Raji (cell line): ENCODE results near the gene MYOT.

Experiments used
- POLR2A ChIP-seq: IDR thresholded peaks from 2 replicates; pipeline ENCODE4 v1.6.1; 2011; ENCODE audit warnings: low read depth, low read length, control low read depth; ENCODE audit not compliant: insufficient read depth

Gene MYOT

DNA sequence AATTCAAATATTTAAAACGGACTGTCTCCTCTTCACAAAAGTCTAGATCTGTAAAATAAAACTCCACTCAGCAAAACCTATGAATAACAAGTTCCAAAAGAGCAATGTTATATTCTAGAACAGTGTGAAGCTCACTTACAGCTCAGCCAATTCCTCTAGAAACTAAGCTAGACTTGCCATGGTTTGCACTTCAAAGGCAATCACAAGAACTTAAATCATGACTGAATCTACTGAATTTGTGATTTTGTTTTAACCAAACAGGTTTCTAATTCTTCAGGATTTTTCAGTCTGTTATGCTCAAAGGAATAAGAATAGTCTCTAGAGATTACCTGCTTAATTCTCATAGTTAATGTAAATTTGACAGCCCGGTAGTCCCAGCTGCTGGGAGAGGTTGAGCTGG, 20.2 kb downstream of the MYOT start:
- no peak for TF ChIP-seq POLR2A

DNA sequence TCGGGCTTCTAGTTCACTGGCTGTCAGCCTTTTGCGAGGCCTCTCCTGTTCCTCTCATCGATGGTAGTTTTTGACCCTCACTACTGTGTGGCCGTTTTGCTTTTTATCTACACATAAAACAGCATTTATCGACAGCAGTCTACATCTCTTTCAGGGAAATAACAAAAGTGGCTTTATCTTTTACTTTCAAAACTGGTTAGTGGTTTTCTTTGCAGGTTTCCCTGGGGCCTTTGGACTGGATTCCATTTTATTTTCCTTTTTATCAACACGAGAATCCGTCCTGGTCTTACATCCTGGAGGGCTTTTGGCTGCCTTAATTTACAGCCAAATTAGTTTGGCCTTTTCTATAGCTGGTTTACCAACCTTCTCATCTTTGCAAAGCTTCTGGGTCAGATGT, 20.8 kb downstream of the MYOT start:
- TF ChIP-seq POLR2A = no peak

DNA sequence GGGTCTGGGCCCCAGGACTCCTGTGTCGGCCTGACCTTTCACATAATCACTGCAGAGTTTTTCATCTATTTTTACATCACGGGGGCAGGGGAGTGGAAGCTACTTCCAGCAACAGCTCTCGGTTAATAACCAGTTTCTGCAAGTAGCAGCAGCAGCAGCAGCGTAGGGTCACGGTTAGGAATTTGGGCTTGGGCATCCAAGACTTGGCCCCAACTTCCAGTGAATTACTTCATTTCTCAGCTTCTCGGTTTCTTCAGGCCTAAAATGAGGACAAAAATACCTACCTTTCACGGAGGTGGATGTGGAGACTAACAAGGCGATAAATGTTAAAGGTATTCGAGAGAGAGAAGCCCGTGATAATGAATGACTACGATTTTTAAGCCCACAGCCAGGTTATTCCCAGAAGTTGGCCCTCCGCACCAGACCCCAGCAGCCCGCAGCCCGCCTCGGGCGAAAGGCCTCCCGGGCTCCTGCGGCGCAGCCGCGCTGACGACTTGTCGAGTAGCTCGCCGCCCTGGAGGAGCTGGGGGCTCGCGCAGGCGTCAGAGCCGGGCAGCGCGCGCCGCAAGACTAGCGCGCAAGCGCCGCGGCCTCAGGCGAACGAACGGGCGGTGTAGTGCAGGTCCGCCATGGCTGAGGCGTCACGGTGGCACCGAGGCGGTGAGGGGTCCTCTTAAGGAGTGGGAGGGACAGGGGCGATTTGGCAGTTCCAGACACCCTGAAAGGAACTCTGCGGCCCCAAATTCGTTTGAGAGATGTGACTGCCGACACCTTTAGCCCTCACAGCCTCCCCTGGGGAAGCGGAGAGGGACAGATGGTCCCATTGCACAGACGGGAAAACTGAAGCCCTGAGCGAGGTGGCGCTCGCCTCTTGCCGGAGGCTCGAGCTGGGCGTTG, 21.5 kb downstream of the MYOT start, which contains the start of gene PKD2L2:
TSS of gene PKD2L2 (plus strand) at position 595 of the 897 bp plus-strand sequence. CDS start at position 630, 35 bp downstream.
- TF ChIP-seq POLR2A = peak; percentile 80

DNA sequence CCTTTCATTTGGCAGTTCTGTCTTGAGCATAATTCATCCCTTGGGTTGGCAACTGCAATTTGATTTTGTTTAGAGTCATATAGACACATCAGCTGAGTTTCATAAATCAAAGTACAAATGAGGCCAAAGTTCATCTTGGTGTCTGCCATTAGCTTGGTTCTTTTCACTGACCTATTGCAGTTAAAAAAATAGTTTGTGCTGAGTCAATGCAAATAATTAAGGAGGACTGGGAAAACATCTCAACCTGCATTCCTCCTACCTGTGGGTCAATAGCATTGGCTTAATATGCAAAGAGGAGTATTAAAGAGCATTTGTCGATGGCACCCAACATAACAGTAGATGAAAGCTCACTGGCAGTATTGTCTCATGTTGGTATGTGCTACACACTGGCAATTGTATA, 23.2 kb downstream of the MYOT start:
- no peak for TF ChIP-seq POLR2A

DNA sequence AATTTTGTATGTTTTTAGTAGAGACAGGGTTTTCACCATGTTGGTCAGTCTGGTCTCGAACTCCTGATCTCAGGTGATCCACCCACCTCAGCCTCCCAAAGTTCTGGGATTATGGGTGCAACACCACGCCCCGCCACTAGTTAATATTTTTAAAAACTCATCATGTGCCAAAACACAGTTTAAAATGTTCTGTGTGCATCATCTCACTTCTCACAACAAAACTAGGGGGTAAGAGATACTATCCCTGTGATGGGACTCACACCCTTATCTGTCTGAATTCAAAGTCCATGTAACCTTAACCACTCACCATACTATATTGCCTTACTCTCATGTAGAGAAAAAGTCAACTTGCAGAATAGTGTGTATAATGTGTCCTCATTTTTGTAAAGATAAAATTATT, 24.2 kb downstream of the MYOT start:
- TF ChIP-seq POLR2A = no peak

DNA sequence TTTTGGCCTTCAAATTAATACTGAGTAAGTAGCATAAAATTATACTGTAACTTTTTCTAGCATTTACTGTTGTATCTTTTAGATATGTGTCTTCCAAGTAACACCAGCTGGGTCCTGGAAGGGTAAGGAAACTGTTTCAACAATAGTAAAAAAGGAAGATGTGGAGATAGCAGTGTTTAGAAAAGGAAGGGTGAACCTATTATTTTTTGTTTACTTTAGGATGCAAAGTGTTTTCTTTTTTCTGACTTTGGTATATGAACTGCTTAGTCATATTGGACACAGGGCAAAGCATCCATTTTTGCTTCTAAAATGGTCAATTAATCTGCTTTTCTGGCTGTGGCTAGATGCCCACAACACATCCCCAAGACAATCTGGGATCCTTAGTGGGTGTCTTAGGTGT, 26.9 kb downstream of the MYOT start:
- no peak for TF ChIP-seq POLR2A

DNA sequence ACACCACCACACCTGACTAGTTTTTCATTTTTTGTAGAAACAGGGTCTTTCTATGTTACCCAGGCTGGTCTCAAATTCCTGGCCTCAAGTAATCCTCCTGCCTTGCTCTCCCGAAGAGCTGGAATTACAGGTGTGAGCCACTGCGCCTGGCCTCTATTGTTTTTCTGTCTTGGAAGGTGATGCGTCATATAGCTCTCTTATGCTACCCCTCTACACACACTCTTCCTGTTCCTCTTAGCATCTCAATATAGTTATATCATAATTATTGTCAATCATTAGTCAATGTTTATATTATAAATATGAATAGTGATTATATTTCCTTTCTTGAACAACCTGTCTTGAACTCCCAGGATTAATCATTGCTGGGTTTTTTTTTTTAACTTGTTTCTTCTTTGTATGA, 28.9 kb downstream of the MYOT start:
- no peak for TF ChIP-seq POLR2A

DNA sequence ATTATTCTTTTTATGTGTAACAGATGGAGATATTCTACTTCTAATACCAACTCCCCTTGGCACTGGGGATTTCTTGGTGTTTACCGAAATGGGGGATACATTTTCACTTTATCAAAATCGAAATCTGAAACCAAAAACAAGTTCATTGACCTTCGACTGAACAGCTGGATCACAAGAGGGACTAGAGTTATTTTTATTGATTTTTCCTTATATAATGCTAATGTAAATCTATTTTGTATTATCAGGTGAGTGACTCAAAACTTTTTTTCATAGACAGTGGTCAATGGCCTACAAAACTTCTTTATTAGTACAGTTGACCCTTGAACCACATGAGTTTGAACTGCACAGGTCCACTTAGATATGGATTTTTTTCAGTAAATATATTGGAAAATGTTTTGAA, 31.8 kb downstream of the MYOT start:
- no peak for TF ChIP-seq POLR2A

DNA sequence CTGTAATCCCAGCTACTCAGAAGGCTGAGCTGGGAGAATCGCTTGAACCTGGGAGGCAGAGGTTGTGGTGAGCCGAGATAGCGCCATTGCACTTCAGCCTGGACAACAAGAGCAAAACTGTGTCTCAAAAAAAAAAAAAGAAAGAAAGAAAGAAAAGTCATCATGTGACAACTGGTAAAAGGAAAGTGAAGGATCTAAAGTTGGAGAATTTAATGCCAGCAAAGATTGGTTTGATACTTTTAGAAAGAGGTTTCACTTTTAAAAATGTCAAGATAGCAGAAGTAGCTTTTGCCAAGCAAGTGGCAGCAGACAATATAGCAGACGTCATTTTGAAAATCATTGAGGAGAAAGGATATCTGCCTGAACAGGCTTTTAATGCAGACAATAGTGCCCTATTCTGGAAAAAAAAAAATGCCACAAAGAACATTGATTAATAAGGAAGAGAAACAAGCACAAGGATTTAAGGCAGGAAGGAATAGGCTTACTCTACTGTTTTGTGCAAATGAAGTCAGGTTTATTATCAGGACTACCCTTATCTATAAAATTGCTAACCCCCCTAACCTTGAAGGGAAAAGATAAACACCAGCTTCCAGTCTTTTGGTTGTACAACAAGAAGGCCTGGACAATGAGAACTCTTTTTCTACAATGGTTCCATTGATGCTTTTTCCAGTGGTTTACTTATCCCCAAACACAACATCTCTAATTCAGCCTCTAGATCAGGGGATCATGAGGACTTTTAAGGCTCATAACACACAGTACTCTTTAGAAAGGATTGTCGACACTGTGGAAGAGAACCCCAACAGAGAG, 33.6 kb downstream of the MYOT start:
- TF ChIP-seq POLR2A = no peak

DNA sequence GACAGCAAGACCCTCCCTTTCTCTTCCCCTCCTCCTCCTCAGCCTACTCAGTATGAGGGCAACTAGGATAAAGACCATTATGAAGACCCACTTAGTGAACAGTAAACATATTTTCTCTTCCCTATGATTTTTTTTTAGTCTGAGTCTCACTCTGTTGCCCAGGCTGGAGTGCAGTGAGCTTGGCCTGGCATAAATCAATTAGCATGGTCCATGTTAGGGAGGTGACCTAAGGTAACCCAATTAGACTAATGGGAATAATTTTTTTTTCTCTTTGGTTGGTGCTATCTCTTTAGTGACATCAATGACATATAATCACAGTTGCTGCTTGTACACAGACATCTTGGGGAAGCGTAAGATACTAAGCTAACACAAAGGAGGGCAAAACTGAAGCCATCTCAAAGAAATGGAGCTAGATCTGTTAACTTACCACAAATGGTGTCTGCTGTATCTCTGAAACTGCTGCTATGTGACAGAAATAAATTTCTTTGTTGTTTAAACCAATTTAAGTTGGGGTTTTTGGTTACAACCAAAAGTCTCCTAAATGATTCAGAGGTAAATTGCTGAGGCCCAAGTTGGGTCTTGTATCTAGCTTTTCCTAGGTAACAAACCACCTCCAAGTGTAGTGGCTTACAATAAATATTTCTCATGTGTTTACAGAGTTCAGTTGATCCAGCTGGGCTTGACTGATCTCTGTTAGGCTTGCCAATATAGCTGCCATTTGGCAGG, 34.9 kb downstream of the MYOT start:
- TF ChIP-seq POLR2A = no peak

DNA sequence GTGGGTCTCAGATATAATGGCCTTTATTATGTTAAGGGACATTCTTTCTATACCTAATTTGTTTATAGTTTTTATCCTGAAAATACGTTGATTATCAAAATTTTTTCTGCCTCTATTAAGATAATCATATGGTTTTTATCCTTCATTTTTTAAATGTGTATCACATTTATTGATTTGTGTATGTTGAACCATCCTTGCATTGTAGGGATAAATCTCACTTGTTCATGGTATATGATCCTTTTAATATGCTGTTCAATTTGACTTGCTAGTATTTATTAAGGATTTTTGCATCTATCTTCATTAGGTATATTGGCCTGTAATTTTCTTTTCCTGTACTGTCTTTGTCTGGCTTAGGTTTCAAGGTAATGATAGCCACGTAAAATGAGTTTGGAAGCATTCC, 47.1 kb downstream of the MYOT start:
- TF ChIP-seq POLR2A = no peak

DNA sequence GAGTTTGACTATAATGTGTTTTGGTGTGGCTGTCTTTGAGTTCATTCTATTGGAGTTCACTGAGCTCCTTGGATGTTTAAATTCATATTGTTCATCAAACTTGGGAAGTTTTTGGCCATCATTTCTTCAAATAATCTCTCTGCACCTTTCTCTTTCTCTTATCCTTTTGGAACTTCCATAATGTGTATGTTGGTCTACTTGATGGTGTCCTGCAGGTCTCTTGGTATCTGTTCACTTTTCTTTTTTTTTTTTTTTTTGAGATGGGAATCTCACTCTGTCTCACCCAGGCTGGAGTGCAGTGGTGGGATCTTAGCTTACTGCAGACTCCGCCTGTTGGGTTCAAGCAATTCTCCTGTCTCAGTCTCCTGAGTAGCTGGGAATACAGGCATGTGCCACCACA, 49.3 kb downstream of the MYOT start:
- no peak for TF ChIP-seq POLR2A

DNA sequence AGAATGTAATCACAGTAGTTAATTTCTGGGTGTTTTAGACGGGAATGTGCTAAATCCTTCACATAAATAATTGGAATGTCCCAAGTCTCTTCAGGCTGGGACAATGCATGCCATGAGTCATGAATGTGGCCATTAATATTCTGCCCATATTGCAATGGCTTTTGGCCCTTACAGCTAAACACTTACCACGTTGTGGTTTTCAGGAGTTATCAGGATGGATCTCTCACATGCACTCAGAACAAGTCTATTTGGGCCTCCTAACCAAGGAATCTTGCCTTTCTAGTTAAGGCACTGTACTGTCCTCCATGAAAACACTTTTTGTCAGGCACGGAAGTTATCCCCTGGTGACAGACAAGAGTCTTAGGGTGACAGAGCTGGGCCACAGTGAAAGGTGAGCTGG, 54.3 kb downstream of the MYOT start:
- no peak for TF ChIP-seq POLR2A

DNA sequence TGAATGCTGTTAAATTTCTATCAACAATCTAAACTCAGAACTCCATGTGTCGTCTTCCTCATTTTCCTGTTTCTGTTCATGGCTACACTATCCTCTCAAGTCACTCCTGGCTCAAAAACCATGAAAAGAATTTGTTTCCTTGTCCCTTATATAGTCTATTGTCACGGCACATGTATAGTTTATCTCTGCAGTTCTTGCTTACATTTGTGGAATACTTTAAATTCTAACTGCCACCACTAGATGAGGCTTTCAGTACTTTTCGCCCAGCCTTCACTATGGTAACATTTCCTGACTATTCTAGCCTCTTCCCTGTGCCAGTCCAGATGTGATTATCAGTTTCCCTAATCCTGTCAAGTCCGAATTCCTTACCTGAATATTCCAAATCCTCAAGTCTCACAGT, 56.2 kb downstream of the MYOT start:
- no peak for TF ChIP-seq POLR2A

DNA sequence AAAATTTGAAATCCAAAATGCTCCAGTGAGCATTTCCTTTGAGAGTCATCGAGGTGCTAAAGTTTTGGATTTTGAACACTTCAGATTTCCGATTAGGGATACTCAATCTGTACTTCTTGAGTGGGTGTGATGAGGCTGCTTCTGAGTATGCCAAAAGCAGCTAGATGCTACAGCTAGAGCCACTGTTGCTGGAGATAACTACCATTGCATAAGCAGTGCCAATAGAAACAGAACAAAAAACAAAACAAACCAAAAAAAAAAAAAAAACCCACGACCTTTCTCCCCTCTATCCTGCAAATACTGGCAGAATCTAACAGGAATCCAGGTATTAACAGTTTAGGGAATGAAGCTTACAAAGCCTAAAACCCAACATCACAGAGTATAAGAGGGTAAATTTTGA, 65.1 kb downstream of the MYOT start:
- no peak for TF ChIP-seq POLR2A
